A673 (cell line): ENCODE data around the gene BBS7. TPM values are rescaled to one million over a fixed set of nuclear protein-coding genes. Genes with fewer than 3 reads are reported as not detected.

Source experiments
- BruUV-seq: library from RNA; stranded (reverse); fragments of 400-500 nt; replicated peaks from 2 replicates; lab custom pipeline; 2021; lab: Mats Ljungman, UMichigan
- CTCF ChIA-PET: fragments of 300-600 bp; sonication (Branson Sonifier 250); formaldehyde crosslinking; loops from one replicate; lab custom pipeline; 2022; ENCODE audit warnings: antibody characterized with exemption; lab: Charles Lee
- POLR2A ChIA-PET: fragments of 300-600 bp; sonication (Branson Sonifier 250); formaldehyde crosslinking; loops from one replicate; lab custom pipeline; 2022; ENCODE audit warnings: antibody characterized with exemption; ENCODE audit not compliant: low non-redundant PET; lab: Charles Lee
- DNase-seq: peaks from one replicate; pipeline ENCODE4 v3.0.0-alpha.2; 2015; ENCODE audit warnings: low spot score
- H3K27ac ChIP-seq: fragments of 200-600 bp; sonication (generic); 2 replicates; pipeline ENCODE4 v1.5.1; 2016; ENCODE audit warnings: mixed run types, low read depth, mild to moderate bottlenecking, mixed read lengths, antibody characterized with exemption, low read length; ENCODE audit not compliant: poor library complexity, severe bottlenecking
- H3K27me3 ChIP-seq: fragments of 200-600 bp; sonication (generic); replicated peaks from 2 replicates; pipeline ENCODE4 v1.6.1; 2017; ENCODE audit warnings: mixed run types, low read depth, mild to moderate bottlenecking, mixed read lengths, antibody characterized with exemption, low read length; ENCODE audit not compliant: insufficient read depth, poor library complexity
- H3K36me3 ChIP-seq: fragments of 200-600 bp; sonication (generic); 2 replicates; pipeline ENCODE4 v1.6.1; 2016; ENCODE audit warnings: mixed run types, mild to moderate bottlenecking, mixed read lengths, antibody characterized with exemption, low read length; ENCODE audit not compliant: insufficient read depth, poor library complexity, severe bottlenecking
- H3K4me1 ChIP-seq: fragments of 200-600 bp; sonication (generic); 2 replicates; pipeline ENCODE4 v1.6.1; 2017; ENCODE audit warnings: mixed run types, mild to moderate bottlenecking, mixed read lengths, antibody characterized with exemption, low read length; ENCODE audit not compliant: insufficient read depth, poor library complexity, severe bottlenecking
- H3K4me3 ChIP-seq: fragments of 200-600 bp; sonication (generic); 2 replicates; pipeline ENCODE4 v1.5.1; 2016; ENCODE audit warnings: low read depth, mixed run types, mild to moderate bottlenecking, mixed read lengths, low read length; ENCODE audit not compliant: poor library complexity, severe bottlenecking
- H3K9me3 ChIP-seq: fragments of 200-600 bp; sonication (generic); 2 replicates; pipeline ENCODE4 v1.6.1; 2016; ENCODE audit warnings: mixed run types, low read depth, mild to moderate bottlenecking, mixed read lengths, antibody characterized with exemption, low read length; ENCODE audit not compliant: poor library complexity, severe bottlenecking
- EZH2 ChIP-seq: fragments of 200-600 bp; sonication (generic); IDR thresholded peaks from 2 replicates; pipeline ENCODE4 v1.6.1; 2017; ENCODE audit warnings: borderline replicate concordance, low read depth, mild to moderate bottlenecking, mixed read lengths, antibody characterized with exemption, low read length; ENCODE audit not compliant: poor library complexity, severe bottlenecking
- intact Hi-C: fragments of 100-400 bp; cut with micrococcal nuclease; formaldehyde crosslinking; loops from one replicate; pipeline ENCODE4 v1.10.0; 2022; ENCODE audit not compliant: unreplicated experiment
- total RNA-seq: library from RNA; stranded (reverse); gene quantifications from 2 replicates; pipeline ENCODE4 v1.2.3, GENCODE V29; 2021
- TF ChIP-seq, protein P1 (sequence below): fragments of 300-800, 200-600 bp; sonication (generic); conservative IDR thresholded peaks from 2 replicates; pipeline ENCODE4 v1.5.1; 2017; ENCODE audit warnings: low read depth, mild to moderate bottlenecking, antibody characterized with exemption, low read length, moderate library complexity, mixed read lengths

BBS7 gene
- total RNA-seq, 1 experiment from 2014 or later, result 26.7 TPM

- no TSS peak for BruUV-seq
- intact Hi-C loops, result loop anchor here (2.0 to 5.0 kb wide), 4 partner anchors 317 to 676 kb away; no protein-coding TSS in a partner anchor
- H3K9me3 ChIP-seq, result no peaks in the 10 kb centered on the region
- peak; percentile 65 for DNase-seq
- H3K4me3 ChIP-seq, result no peak overlapping the region
- H3K36me3 ChIP-seq, result no peaks in the 10 kb centered on the region
- H3K27ac ChIP-seq, result no peak overlapping the region
- TF ChIP-seq, protein P1, sequence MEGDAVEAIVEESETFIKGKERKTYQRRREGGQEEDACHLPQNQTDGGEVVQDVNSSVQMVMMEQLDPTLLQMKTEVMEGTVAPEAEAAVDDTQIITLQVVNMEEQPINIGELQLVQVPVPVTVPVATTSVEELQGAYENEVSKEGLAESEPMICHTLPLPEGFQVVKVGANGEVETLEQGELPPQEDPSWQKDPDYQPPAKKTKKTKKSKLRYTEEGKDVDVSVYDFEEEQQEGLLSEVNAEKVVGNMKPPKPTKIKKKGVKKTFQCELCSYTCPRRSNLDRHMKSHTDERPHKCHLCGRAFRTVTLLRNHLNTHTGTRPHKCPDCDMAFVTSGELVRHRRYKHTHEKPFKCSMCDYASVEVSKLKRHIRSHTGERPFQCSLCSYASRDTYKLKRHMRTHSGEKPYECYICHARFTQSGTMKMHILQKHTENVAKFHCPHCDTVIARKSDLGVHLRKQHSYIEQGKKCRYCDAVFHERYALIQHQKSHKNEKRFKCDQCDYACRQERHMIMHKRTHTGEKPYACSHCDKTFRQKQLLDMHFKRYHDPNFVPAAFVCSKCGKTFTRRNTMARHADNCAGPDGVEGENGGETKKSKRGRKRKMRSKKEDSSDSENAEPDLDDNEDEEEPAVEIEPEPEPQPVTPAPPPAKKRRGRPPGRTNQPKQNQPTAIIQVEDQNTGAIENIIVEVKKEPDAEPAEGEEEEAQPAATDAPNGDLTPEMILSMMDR, result peak; percentile 73
- TF ChIP-seq EZH2, result no peak
- CTCF ChIA-PET, result interaction anchor here (0.7 to 1.2 kb wide), 5 partner anchors 23 to 678 kb away, joined by 3 to 7 read pairs (median 3); no protein-coding TSS in a partner anchor
- no peaks in the 10 kb centered on the region for H3K27me3 ChIP-seq
- POLR2A ChIA-PET, result no interaction called here
- no peaks in the 10 kb centered on the region for H3K4me1 ChIP-seq
Observed at GRCh38 chr4:121900132-121900983, 30.1 kb upstream of the BBS7 start.

- H3K4me3 ChIP-seq, result no peak overlapping the region
- TF ChIP-seq EZH2, result no peak
- TF ChIP-seq, protein P1, result no peak
- H3K27me3 ChIP-seq, result no peaks in the 10 kb centered on the region
- intact Hi-C loops, result no loop called here
- POLR2A ChIA-PET, result no interaction called here
- H3K27ac ChIP-seq, result no peak overlapping the region
- peak; percentile 54 for DNase-seq
- H3K9me3 ChIP-seq, result no peaks in the 10 kb centered on the region
- CTCF ChIA-PET, result no interaction called here
- no peaks in the 10 kb centered on the region for H3K4me1 ChIP-seq
- BruUV-seq, result no TSS peak
- H3K36me3 ChIP-seq, result no peaks in the 10 kb centered on the region
Observed at GRCh38 chr4:121898150-121898549, 27.9 kb upstream of the BBS7 start.

DNA sequence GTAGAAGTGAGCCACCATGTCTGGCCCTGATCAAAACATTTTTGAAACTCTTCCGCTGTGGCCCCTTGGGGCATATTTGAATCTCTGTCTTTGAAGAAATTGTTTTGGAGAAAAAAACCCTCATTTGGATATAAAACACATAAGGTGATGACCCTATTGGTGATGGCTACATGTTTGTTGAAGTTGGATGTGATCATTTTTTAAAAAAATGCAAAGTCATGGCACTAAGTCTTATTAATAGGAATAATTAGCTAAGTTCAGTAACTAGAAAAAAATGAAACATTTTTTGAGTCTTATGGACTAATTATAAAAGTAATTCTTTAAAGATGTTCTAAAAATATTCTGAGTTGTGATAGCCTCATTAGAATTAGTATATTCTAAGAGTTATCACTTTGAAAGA, 17.9 kb upstream of the BBS7 start:
- Histone ChIP-seq H3K27me3 (no peaks in the 10 kb centered on the region), H3K4me3 (no peak overlapping the region), H3K27ac (no peak overlapping the region), H3K4me1 (no peaks in the 10 kb centered on the region), H3K9me3 (no peaks in the 10 kb centered on the region), H3K36me3 (no peaks in the 10 kb centered on the region)
- ChIA-PET CTCF (no interaction called here), POLR2A (interaction anchor here (0.6 kb wide), 1 partner anchor 18 kb away, joined by 3 read pairs; no protein-coding TSS in a partner anchor)
- intact Hi-C loops, result no loop called here
- DNase-seq, result no peak
- BruUV-seq, result no TSS peak
- TF ChIP-seq, protein P1, result no peak
- TF ChIP-seq EZH2, result no peak
